Cerebellar nuclear complex (tissue), 1 donor: Measurements from ENCODE around the gene CCDC51.
"Not testable (repeated sequence)": the region's sequence is repeated elsewhere in the genome, so short reads cannot be mapped to it uniquely, and the experiment has no call there.

ENCODE experiments used
- DNase-seq, 2 experiments: peaks; one replicate each; lab custom pipeline; 2025; lab: John Stamatoyannopoulos, UW

The CCDC51 gene

DNA sequence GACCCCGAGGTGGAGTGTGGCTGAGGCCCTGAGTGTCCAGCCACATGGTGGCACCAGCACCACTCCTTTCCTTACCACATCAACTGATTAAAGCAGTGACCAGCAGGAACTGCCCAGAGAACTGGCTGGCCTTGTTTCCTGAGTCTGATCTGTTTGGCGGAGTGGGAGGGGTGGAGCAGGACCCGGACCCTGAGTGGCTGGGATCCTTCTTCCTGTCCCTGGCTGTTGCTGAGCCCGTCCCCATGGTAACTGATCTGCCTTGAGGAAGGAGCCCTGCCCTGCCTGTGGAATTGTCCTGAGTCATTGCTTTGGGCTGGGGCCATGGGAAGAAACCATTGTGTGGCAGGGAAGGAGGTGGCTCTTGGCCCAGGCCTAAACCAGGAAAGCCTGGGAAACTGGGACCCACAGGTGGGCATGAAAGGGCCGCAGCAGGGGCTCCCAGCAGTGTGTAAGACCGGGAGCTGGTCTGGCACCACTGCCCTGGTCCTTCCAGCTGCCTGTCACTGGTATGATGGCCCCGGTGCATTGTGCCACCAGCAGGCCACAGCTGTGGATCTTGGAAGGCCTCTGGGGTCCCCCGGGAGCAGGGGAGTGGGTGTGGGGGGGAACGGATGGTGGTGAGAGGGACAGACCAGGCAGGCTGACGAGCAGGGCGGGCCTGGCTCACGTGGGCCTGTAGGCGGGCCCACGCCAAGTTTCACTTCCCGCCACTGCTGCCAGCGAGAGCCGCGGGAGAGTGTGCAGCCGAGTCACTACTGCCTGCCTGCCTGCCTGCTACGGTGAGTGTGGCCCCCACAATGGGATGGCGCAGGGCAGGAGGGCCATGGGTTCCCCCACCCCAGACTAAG, 25.8 kb upstream of the CCDC51 start:
- DNase-seq, result peak; percentile 98 to 99

- DNase-seq, result no peak
Measured at GRCh38 chr3:48465237-48465530, 25.3 kb upstream of the CCDC51 start.

GRCh38 chr3:48464713-48465221, 24.8 kb upstream of the CCDC51 start:
- DNase-seq, result no peak

DNA sequence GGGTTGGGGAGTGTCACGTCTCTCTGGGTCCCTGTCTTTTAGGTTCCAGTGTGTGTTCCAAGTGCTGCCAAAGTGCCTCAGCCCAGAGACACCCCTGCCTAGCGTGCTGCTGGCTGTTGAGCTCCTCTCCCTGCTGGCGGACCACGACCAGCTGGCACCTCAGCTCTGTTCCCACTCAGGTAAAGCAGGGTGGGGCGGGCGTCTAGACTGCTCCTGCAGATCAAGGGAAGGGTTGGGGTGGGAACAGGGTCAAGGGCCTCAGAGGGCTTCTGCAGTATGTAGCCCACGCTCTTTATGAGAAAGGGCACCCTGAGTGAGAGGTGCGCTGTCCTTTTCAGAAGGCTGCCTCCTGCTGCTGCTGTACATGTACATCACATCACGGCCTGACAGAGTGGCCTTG, 23.8 kb upstream of the CCDC51 start:
- no peak for DNase-seq

- DNase-seq, result not testable (repeated sequence)
Measured at GRCh38 chr3:48461767-48462166, 21.8 kb upstream of the CCDC51 start.

DNA sequence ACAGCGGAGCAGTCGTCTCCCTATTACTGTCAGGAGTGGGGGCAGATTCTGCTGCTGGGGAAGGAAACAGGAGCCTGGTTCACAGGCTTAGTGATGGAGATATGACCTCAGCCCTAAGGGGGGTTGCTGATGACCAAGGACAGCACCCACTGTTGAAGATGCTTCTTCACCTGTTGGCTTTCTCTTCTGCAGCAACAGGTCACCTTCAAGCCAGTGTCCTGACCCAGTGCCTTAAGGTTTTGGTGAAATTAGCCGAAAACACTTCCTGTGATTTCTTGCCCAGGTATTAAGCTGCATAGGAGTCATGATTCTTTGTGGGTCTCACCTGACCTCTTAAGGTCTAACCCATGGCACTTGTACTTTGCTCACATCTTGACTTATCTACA, 20.6 kb upstream of the CCDC51 start:
- no peak for DNase-seq

GRCh38 chr3:48459773-48460516, 20.0 kb upstream of the CCDC51 start:
- DNase-seq, result peak; percentile 51 to 58

DNA sequence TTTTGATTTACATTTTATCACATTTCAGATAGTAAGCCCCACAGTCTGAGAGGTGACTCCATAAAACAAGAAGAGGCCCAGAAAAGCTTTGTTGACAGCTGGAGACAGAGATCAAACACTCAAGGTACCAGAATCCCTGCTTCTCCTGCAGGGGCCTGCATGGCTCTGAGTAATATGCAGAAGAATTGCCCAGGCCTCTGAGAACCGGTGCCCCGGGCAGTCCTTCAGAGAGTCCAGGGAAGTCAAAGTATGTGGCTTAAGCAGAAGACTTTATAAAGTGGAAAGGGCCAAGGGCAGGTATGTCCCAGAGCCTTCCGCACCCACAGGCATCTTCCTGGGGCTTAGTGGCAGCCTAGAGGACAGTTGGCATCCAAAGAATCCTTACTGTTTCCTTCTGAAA, 19.4 kb upstream of the CCDC51 start:
- DNase-seq, result no peak

DNA sequence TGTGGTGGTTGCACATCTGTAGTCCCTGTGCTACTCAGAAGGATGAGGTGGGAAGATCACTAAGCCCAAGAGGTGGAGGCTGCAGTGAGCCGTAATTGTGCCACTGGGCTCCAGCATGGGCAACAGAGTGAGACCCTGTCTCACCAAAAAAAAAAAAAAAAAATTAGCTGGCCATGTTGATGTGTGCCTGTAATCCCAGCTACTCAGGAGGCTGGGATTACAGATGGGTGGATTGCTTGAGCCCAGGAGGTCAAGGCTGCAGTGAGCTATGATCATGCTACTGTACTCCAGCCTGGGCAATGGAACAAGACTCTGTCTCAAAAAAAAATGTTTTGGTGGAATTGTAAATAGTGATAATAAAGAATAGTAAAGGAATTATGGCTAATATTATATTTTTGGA, 16.5 kb upstream of the CCDC51 start:
- DNase-seq, result no peak

DNA sequence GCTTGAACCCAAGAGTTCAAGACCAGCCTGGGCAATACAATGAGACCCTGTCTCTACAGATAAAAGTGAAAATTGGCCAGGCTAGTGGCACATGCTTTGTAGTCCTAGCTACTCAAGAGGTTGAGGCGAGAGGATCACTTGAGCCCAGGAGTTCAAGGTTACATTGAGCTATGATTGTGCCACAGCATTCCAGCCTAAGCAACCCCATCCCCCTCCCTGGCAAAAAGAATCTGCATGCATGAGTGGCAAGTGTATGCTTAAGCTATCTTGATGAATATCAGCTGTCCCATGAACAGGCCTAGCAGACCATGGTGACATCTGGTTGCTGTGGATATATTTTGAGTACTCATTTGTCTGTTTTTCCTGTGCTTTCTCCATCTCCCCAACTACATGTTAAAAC, 11.4 kb upstream of the CCDC51 start:
- DNase-seq, result no peak

- peak; percentile 55 to 71 for DNase-seq
Measured at GRCh38 chr3:48446425-48447193, 6.7 kb upstream of the CCDC51 start, which contains the start of gene ATRIP. Gene ATRIP, plus strand, starts transcription at chr3:48446737. Its CDS starts 109 bp downstream, at chr3:48446846.

- no peak for DNase-seq
Measured at GRCh38 chr3:48446043-48446424, 6.1 kb upstream of the CCDC51 start.

DNA sequence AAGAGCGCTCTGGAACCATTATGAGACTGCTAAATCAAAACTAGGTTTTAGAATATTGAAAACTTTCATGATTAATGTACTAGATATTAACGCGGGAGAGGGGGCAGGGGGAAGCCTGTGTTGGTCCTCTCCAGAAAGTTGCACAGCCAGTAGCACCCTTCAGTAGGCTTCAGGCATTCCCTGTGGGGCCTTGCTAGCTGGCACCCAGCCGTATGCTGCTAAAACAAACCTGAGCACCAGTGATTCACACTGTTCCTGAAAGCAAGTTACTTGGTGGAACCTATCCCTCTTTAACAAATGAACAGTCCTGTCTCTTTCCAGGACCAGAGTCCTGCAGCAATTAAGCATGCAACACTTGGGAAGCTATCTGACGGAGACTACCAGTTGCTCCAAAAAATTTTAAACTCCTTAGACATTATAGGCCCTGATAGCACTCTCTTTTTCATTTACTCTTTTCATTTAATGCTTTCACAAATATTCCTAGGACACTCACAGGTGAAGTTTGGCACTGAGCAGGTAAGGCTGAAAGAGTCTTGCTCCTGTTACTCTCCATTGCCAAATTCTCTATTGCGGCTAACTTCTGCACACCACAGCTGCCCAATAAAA, 5.5 kb upstream of the CCDC51 start:
- DNase-seq, result no peak

- no peak for DNase-seq
Measured at GRCh38 chr3:48441940-48442339, 2.0 kb upstream of the CCDC51 start.

- DNase-seq, result no peak
Measured at GRCh38 chr3:48440590-48440958, 655 bp upstream of the CCDC51 start.

DNA sequence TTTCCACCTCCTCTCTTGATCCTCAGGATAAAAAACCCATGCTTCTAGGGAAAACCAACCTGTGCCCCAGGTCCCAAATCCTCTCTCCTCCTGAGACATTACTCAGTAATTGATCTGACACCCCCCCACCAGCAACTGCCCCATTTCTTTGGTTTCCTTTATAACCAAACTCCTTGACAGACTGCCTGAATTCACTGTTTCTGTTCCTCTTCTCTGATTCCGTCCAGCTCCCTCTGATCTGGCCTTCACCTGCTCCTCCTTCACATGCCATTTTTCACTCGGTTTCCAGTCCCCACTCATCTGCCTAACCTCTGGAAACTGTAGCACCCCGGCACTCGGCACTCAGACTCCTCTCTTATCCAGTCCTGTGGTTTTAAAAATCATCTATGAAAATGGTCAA, 2.1 kb downstream of the CCDC51 start:
- no peak for DNase-seq

DNA sequence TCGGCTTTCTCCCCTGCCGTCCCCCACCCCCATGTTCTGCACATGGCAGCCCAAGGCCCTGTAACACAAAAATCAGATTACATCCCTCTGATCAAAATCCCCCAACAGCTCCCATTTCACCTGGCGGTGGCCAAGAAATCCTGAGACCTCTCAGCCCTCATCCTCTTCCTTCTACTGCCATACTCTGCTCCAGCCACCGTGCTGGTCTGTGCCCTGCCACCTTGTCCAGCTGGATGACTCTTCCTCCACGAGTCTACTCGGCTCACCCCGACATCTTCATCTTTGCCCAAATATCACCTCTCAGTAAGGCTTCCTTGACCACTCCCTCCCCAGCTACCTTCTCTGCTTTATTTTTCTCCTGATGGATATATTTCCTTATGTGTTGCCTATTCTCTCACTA, 3.1 kb downstream of the CCDC51 start:
- DNase-seq, result no peak

GRCh38 chr3:48436477-48436787, 3.5 kb downstream of the CCDC51 start:
- no peak for DNase-seq

DNA sequence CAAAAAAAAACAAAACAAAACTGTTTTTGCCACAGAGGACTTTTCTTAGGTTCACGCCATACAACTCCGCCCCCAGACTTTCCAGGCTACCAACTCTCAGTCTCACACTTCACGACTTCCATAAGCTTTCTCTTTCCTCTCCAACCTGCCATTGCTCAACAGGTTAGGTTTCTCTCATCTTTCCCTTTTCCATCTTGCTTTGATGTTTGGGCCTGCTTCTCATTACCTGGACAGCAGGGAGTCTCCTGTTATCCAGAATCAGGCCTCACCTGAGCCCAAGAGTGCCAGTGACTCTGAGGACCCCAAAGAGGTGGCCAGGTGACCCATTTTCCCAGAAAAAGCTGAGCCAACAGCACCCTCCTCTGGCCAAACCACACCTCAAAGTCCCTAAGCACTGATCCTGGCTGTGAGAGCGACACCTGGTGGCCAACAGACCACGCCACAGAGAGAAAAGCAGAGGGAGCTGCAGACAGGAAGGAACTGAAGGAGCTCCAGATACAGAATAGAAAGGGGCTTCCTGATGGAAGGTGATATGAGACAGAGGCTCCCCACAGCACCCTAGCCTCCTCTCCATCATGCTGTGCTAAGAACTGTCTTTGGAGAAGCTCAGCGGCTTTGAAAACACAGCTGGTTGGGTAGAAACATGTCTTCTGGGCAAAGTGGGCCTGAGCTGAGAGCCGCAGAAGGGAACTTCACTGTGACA, 4.0 kb downstream of the CCDC51 start:
- peak; percentile 33 to 75 for DNase-seq

DNA sequence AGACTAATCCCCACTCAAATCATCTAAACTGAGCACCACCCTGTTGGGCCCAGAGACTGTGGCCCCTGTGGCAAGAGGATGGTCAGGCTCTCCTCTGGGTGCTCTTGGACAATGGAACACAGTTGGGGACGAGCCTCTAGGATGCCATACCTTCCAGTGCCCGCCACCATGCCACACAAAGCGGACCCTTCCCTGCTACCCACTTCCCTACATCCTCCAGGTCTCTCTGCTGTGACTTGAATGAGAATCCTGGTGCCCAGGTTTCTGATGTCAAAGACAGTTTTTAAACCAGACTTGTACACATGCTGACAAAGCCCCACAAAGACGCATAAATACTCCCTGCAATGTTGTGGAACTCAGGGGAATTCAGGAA, 4.7 kb downstream of the CCDC51 start:
- no peak for DNase-seq

- DNase-seq, result no peak
Measured at GRCh38 chr3:48434591-48435222, 5.2 kb downstream of the CCDC51 start.
